H9 (cell line): Measurements from ENCODE around the gene ZNF480. TPM values are rescaled to one million over a fixed set of nuclear protein-coding genes. Genes with fewer than 3 reads are reported as not detected.

Source experiments
- DNase-seq: peaks from one replicate; pipeline ENCODE4 v3.0.0-alpha.2; 2017
- H2AFZ ChIP-seq: one replicate; pipeline ENCODE4 v1.6.1; 2013; ENCODE audit warnings: mild to moderate bottlenecking, low read length, control low read depth, moderate library complexity
- H2AK5ac ChIP-seq: 2 replicates; pipeline ENCODE4 v1.6.1; 2013; ENCODE audit warnings: low read length, control low read depth, mixed read lengths; ENCODE audit not compliant: insufficient read length
- H2BK120ac ChIP-seq: one replicate; pipeline ENCODE4 v1.6.1; 2013; ENCODE audit warnings: low read depth, mild to moderate bottlenecking, low read length, control low read depth, inconsistent platforms; ENCODE audit not compliant: poor library complexity, severe bottlenecking
- H2BK12ac ChIP-seq: 2 replicates; pipeline ENCODE4 v1.6.1; 2013; ENCODE audit warnings: low read length, control low read depth, mixed read lengths, low read depth; ENCODE audit not compliant: insufficient read length
- H2BK15ac ChIP-seq: 2 replicates; pipeline ENCODE4 v1.6.1; 2013; ENCODE audit warnings: low read depth, low read length, control low read depth
- H2BK20ac ChIP-seq: one replicate; pipeline ENCODE4 v1.6.1; 2013; ENCODE audit warnings: low read depth, mild to moderate bottlenecking, low read length, control low read depth, inconsistent platforms; ENCODE audit not compliant: poor library complexity, severe bottlenecking
- H2BK5ac ChIP-seq: 2 replicates; pipeline ENCODE4 v1.6.1; 2013; ENCODE audit warnings: low read length, control low read depth, mixed read lengths; ENCODE audit not compliant: insufficient read length
- H3K14ac ChIP-seq: 2 replicates; pipeline ENCODE4 v1.6.1; 2013; ENCODE audit warnings: low read length, control low read depth; ENCODE audit not compliant: insufficient read depth
- H3K18ac ChIP-seq: 2 replicates; pipeline ENCODE4 v1.6.1; 2013; ENCODE audit warnings: low read depth, mild to moderate bottlenecking, mixed read lengths, low read length, control low read depth; ENCODE audit not compliant: insufficient read length
- H3K23ac ChIP-seq: 2 replicates; pipeline ENCODE4 v1.6.1; 2013; ENCODE audit warnings: low read length, control low read depth, mixed read lengths, low read depth; ENCODE audit not compliant: insufficient read length
- H3K23me2 ChIP-seq: 2 replicates; pipeline ENCODE4 v1.6.1; 2013; ENCODE audit warnings: low read depth, mild to moderate bottlenecking, mixed read lengths, low read length, control low read depth; ENCODE audit not compliant: insufficient read length, poor library complexity, severe bottlenecking
- H3K27ac ChIP-seq: 2 replicates; pipeline ENCODE4 v1.5.1; 2013; ENCODE audit warnings: low read length, control low read depth, mixed read lengths, low read depth; ENCODE audit not compliant: insufficient read length
- H3K27me3 ChIP-seq: 2 replicates; pipeline ENCODE4 v1.6.1; 2013; ENCODE audit warnings: low read length, control low read depth, inconsistent platforms; ENCODE audit not compliant: insufficient read depth
- H3K4ac ChIP-seq: 2 replicates; pipeline ENCODE4 v1.6.1; 2013; ENCODE audit warnings: low read depth, mild to moderate bottlenecking, control low read depth, inconsistent platforms, low read length, moderate library complexity
- H3K4me1 ChIP-seq: 2 replicates; pipeline ENCODE4 v1.6.1; 2013; ENCODE audit warnings: low read length, control low read depth, inconsistent platforms; ENCODE audit not compliant: insufficient read depth
- H3K4me2 ChIP-seq: 2 replicates; pipeline ENCODE4 v1.6.1; 2013; ENCODE audit warnings: low read length, control low read depth, mixed read lengths; ENCODE audit not compliant: insufficient read length, insufficient read depth
- H3K56ac ChIP-seq: 2 replicates; pipeline ENCODE4 v1.6.1; 2013; ENCODE audit warnings: low read depth, mild to moderate bottlenecking, mixed read lengths, low read length, control low read depth; ENCODE audit not compliant: insufficient read length
- H3K79me1 ChIP-seq: 2 replicates; pipeline ENCODE4 v1.6.1; 2013; ENCODE audit warnings: low read depth, mild to moderate bottlenecking, moderate library complexity, low read length, control low read depth, inconsistent platforms; ENCODE audit not compliant: insufficient read depth, poor library complexity, severe bottlenecking
- H3K79me2 ChIP-seq: 2 replicates; pipeline ENCODE4 v1.6.1; 2013; ENCODE audit warnings: low read length, control low read depth, inconsistent platforms; ENCODE audit not compliant: insufficient read depth
- H3K9ac ChIP-seq: 2 replicates; pipeline ENCODE4 v1.6.1; 2013; ENCODE audit warnings: low read length, control low read depth, mixed read lengths; ENCODE audit not compliant: insufficient read length; ENCODE audit errors: extremely low read depth
- H3K9me3 ChIP-seq: one replicate; pipeline ENCODE4 v1.6.1; 2013; ENCODE audit warnings: low read depth, low read length, inconsistent platforms; ENCODE audit not compliant: control insufficient read depth
- H3T11ph ChIP-seq: one replicate; pipeline ENCODE4 v1.6.1; 2013; ENCODE audit warnings: mild to moderate bottlenecking, low read length, control low read depth, inconsistent platforms
- H4K20me1 ChIP-seq: one replicate; pipeline ENCODE4 v1.6.1; 2013; ENCODE audit not compliant: control insufficient read depth, insufficient read length, insufficient read depth
- H4K5ac ChIP-seq: 2 replicates; pipeline ENCODE4 v1.6.1; 2013; ENCODE audit warnings: low read depth, mild to moderate bottlenecking, mixed read lengths, low read length, control low read depth; ENCODE audit not compliant: insufficient read length
- H4K8ac ChIP-seq: replicated peaks from 2 replicates; pipeline ENCODE4 v1.6.1; 2013; ENCODE audit warnings: low read length, control low read depth, mixed read lengths, low read depth; ENCODE audit not compliant: insufficient read length
- H4K91ac ChIP-seq: 2 replicates; pipeline ENCODE4 v1.6.1; 2013; ENCODE audit warnings: low read depth, mild to moderate bottlenecking, moderate library complexity, mixed read lengths, low read length, control low read depth; ENCODE audit not compliant: insufficient read length
- H3K27ac Mint-ChIP-seq, 3 experiments: 2 replicates in 2 of 3; 3 replicates in 1 of 3; pipeline ENCODE4 v1.8.0; 2020 to 2021; ENCODE audit warnings: mixed read lengths in 3 of 3, mild to moderate bottlenecking in 1 of 3, moderate library complexity in 1 of 3
- H3K27me3 Mint-ChIP-seq: 2 replicates; pipeline ENCODE4 v1.8.0; 2021; ENCODE audit warnings: low read depth, mild to moderate bottlenecking, moderate library complexity, mixed read lengths
- H3K36me3 Mint-ChIP-seq, 3 experiments: 2 replicates in 2 of 3; 3 replicates in 1 of 3; pipeline ENCODE4 v1.8.0; 2020 to 2021; ENCODE audit warnings: low read depth in 3 of 3, mixed read lengths in 3 of 3; ENCODE audit not compliant: insufficient read depth in 1 of 3
- H3K4me1 Mint-ChIP-seq, 2 experiments: 2 replicates each; pipeline ENCODE4 v1.8.0; 2020; ENCODE audit warnings: mixed read lengths in 2 of 2
- H3K4me3 Mint-ChIP-seq, 2 experiments: 2 replicates in 1 of 2; 3 replicates in 1 of 2; pipeline ENCODE4 v1.8.0; 2020 to 2021; ENCODE audit warnings: mild to moderate bottlenecking in 2 of 2, mixed read lengths in 2 of 2, moderate library complexity in 1 of 2
- H3K9me3 Mint-ChIP-seq, 2 experiments: 2 replicates in 1 of 2; 3 replicates in 1 of 2; pipeline ENCODE4 v1.8.0; 2020; ENCODE audit warnings: mild to moderate bottlenecking in 2 of 2, mixed read lengths in 2 of 2, moderate library complexity in 1 of 2
- CTCF ChIP-seq: fragments of 200-600 bp; sonication (generic); conservative IDR thresholded peaks from 3 replicates; pipeline ENCODE4 v1.8.0; 2021; ENCODE audit warnings: antibody characterized with exemption, mild to moderate bottlenecking
- WGBS: extraction: QIAGEN DNeasy Blood & Tissue Kit; methylation state at CpG from one replicate; pipeline ENCODE4 v1.1.7; 2013; ENCODE audit warnings: missing lambda C conversion rate, low lambda C conversion rate, mixed read lengths; ENCODE audit not compliant: insufficient read length; ENCODE audit errors: extremely low coverage; 5-methylcytosine and 5-hydroxymethylcytosine counted together
- long read RNA-seq: library from polyadenylated mRNA; unstranded; transcript quantifications from one replicate; pipeline ENCODE4 v2.0.0, GENCODE V29; 2020
- total RNA-seq: library from RNA; stranded (reverse); gene quantifications from 2 replicates; pipeline ENCODE4 v1.2.1, GENCODE V29; 2021

The ZNF480 gene
- 39.2 and 42.5 TPM in 2 replicates for total RNA-seq
- long read RNA-seq, full-length matches to known transcripts = 49 of 55 reads
- long read RNA-seq, partial matches to known transcripts = 0 of 55 reads
- long read RNA-seq, other reads (novel, unspliced or antisense) = 6 of 55 reads

- peaks cover 49 to 55% (median 53%) of the 10 kb centered on the region in 3 experiments for H3K36me3 Mint-ChIP-seq
- H3K4me1 Mint-ChIP-seq = peaks cover 9 to 13% of the 10 kb centered on the region in 2 experiments
- H4K5ac ChIP-seq = no peak within 1 kb of the TSS
- no peaks in the 10 kb centered on the region for H3K79me2 ChIP-seq
- no peak within 1 kb of the TSS for H2BK20ac ChIP-seq
- no peak within 1 kb of the TSS for H3K23ac ChIP-seq
- peak within 1 kb of the TSS in 2 of 3 experiments; percentile 89 to 97; a peak in 5 of 7 replicates for H3K27ac Mint-ChIP-seq
- no CpG with 5 or more reads among the region's 75 CpGs for WGBS
- peaks cover 3% of the 10 kb centered on the region for H3K79me1 ChIP-seq
- H3K9me3 ChIP-seq = peaks cover 15% of the 10 kb centered on the region
- no peaks in the 10 kb centered on the region for H3K27me3 ChIP-seq
- no peak within 1 kb of the TSS for H2BK120ac ChIP-seq
- DNase-seq = peak; percentile 76
- no peak within 1 kb of the TSS for H4K91ac ChIP-seq
- peak within 1 kb of the TSS; percentile 90 to 91 for H3K4me3 Mint-ChIP-seq
- H3K9me3 Mint-ChIP-seq = peaks cover 0 to 34% of the 10 kb centered on the region in 2 experiments; a peak in 4 of 5 replicates
- H3K27ac ChIP-seq = no peak within 1 kb of the TSS
- no peak within 1 kb of the TSS for H2BK5ac ChIP-seq
- peak within 1 kb of the TSS; percentile 70 for H3K18ac ChIP-seq
- no peak within 1 kb of the TSS for H2AFZ ChIP-seq
- no peaks in the 10 kb centered on the region; the same call in 1 of the 2 replicates for H3K27me3 Mint-ChIP-seq
- H3K56ac ChIP-seq = no peak within 1 kb of the TSS
- no peak within 1 kb of the TSS for H3T11ph ChIP-seq
- H3K14ac ChIP-seq = peak within 1 kb of the TSS; percentile 80; the same call in 1 of the 2 replicates
- H2BK12ac ChIP-seq = no peak within 1 kb of the TSS
- peak within 1 kb of the TSS; percentile 73 for H3K9ac ChIP-seq
- no peak within 1 kb of the TSS for H2AK5ac ChIP-seq
- H3K4me2 ChIP-seq = peak within 1 kb of the TSS; percentile 80
- H4K8ac ChIP-seq = no peak within 1 kb of the TSS
- no peaks in the 10 kb centered on the region; the same call in 1 of the 2 replicates for H3K4me1 ChIP-seq
- H2BK15ac ChIP-seq = no peak within 1 kb of the TSS
- peaks cover 11% of the 10 kb centered on the region for H3K23me2 ChIP-seq
- H3K4ac ChIP-seq = no peak within 1 kb of the TSS; the same call in 1 of the 2 replicates
- peak; percentile 29; the same call in 2 of the 3 replicates for TF ChIP-seq CTCF
- H4K20me1 ChIP-seq = no peaks in the 10 kb centered on the region
Measured at GRCh38 chr19:52296773-52297600, at the start of gene ZNF480. ZNF480 (plus strand) TSS chr19:52297169; CDS start chr19:52300413, 3,244 bp downstream.
